Effector CD4-positive, alpha-beta T cell (primary cell): Measurements from ENCODE around the gene TSPAN4.

Experiments
- DNase-seq: peaks from one replicate; pipeline ENCODE4 v3.0.0-alpha.2; 2020

TSPAN4 gene

GRCh38 chr11:914747-915501 is 72.3 kb downstream of the TSPAN4 start:
- DNase-seq: no peak
